GM10266 (cell line): ENCODE measurements around the gene NELFA.
"Not testable (repeated sequence)": the region's sequence is repeated elsewhere in the genome, so short reads cannot be mapped to it uniquely, and the experiment has no call there.

ENCODE experiments used
- DNase-seq: peaks from one replicate; pipeline ENCODE4 v3.0.0; 2012; ENCODE audit errors: extremely low spot score
- CTCF ChIP-seq: IDR thresholded peaks from 2 replicates; pipeline ENCODE4 v1.5.1; 2012; ENCODE audit warnings: mild to moderate bottlenecking, low read depth; ENCODE audit not compliant: control insufficient read depth, insufficient read depth; ENCODE audit errors: missing control alignments

Gene NELFA

GRCh38 chr4:1996866-1997611 is 11.7 kb downstream of the NELFA start:
- DNase-seq: no peak
- TF ChIP-seq CTCF: no peak

- DNase-seq: no peak
- TF ChIP-seq CTCF: no peak
Measured at GRCh38 chr4:1994938-1995337, 13.8 kb downstream of the NELFA start.

DNA sequence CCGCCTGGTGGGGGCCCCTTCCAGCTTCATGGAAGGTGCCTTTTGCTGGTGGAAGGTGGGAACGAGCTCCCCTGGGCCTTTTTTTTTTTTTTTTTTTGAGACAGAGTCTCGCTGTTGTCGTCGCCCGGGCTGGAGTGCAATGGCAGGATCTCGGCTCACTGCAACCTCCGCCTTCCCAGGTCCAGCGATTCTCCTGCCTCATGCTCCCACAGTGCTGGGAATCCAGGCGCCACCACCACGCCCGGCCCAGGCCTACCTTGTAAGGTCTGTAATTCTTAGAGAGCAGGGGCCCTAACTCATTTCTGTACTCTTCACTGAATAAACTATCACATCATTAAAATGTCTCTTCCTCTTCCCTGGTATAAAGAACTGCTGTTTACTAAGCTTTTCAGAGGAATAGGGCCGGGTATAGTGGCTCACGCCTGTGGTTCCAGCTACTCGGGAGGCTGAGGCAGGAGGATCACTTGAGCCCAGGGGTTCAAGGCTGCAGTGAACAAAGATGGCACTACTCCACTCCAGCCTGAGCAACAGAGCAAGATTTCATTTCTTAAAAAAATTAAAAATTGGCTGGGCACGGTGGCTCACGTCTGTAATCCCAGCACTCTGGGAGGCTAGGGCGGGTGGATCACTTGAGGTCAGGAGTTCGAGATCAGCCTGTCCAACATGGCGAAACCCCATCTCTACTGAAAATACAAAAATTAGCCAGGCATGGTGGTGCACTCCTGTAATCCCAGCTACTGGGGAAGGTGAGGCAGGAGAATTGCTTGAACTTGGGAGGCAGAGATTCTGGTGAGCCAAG is 14.9 kb downstream of the NELFA start:
- not testable (repeated sequence) for DNase-seq

GRCh38 chr4:1993169-1993516 is 15.6 kb downstream of the NELFA start:
- no peak for DNase-seq
- no peak for TF ChIP-seq CTCF

GRCh38 chr4:1992468-1993168 is 16.2 kb downstream of the NELFA start:
- no peak for TF ChIP-seq CTCF
- no peak for DNase-seq

- TF ChIP-seq CTCF: no peak
- no peak for DNase-seq
Measured at GRCh38 chr4:1991596-1992434, 17.0 kb downstream of the NELFA start.

DNA sequence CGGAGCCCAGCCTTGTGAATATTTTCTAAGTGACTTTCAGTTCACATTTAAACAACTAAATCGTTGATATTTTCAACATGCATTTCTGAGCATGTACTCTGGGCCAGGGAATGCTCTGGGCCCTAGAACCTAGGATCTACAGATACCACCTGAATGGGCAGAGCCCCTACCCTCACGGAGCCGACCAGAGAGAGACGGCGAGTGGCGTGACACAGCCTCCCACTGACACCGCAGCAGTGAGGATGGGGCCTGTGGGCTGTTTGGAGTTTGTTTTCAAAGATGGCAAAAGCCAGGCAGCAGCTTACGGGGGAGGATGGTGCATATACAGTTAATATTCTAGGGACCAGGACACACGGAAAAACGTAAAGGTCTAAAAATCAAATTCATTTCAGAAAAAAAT is 17.7 kb downstream of the NELFA start:
- no peak for TF ChIP-seq CTCF
- DNase-seq: no peak
